HG03108 (cell line): ENCODE results near the gene PPP1CA.

ENCODE experiments used
- ATAC-seq: cut with Tn5 transposase; IDR thresholded peaks from one replicate; pipeline ENCODE4 v1.9.1; 2021; ENCODE audit warnings: moderate library complexity; ENCODE audit not compliant: unreplicated experiment

PPP1CA gene

GRCh38 chr11:67401495-67402191, at the start of gene PPP1CA:
Gene PPP1CA (minus strand): TSS chr11:67401858. CDS start chr11:67401782, 76 bp downstream.
- peak; percentile 56 for ATAC-seq

- ATAC-seq: no peak
These were observed 49.4 kb upstream of the PPP1CA start for GRCh38 chr11:67450796-67451657.

GRCh38 chr11:67449116-67449844, 47.6 kb upstream of the PPP1CA start:
- no peak for ATAC-seq

- ATAC-seq: no peak
These were observed 46.6 kb upstream of the PPP1CA start for GRCh38 chr11:67448220-67448609.

GRCh38 chr11:67445515-67445914, 43.9 kb upstream of the PPP1CA start:
- no peak for ATAC-seq

- ATAC-seq: no peak
These were observed 41.1 kb upstream of the PPP1CA start for GRCh38 chr11:67442504-67443404.

- ATAC-seq: no peak
These were observed 40.2 kb upstream of the PPP1CA start for GRCh38 chr11:67441731-67442351.

- ATAC-seq: no peak
These were observed 39.5 kb upstream of the PPP1CA start for GRCh38 chr11:67441098-67441563.

GRCh38 chr11:67440229-67441097, 38.8 kb upstream of the PPP1CA start:
- ATAC-seq: no peak

- no peak for ATAC-seq
These were observed 37.9 kb upstream of the PPP1CA start for GRCh38 chr11:67439321-67440228.

GRCh38 chr11:67438158-67438902, 36.7 kb upstream of the PPP1CA start:
- no peak for ATAC-seq

- ATAC-seq: no peak
These were observed 36.1 kb upstream of the PPP1CA start for GRCh38 chr11:67437809-67438157.

GRCh38 chr11:67437082-67437808, 35.6 kb upstream of the PPP1CA start, which contains the start of gene PTPRCAP:
Gene PTPRCAP (minus strand): TSS chr11:67437682. CDS start chr11:67437619, 63 bp downstream.
- ATAC-seq: no peak

GRCh38 chr11:67436459-67437081, 34.9 kb upstream of the PPP1CA start:
- peak; percentile 41 for ATAC-seq

GRCh38 chr11:67435727-67436458, 34.2 kb upstream of the PPP1CA start:
- no peak for ATAC-seq
